GM21717 (cell line): ENCODE data around the gene GALNT6.
A peak's percentile ranks its signal among the peaks of the same experiment; 100 is the strongest.
"Not testable (repeated sequence)": the region's sequence is repeated elsewhere in the genome, so short reads cannot be mapped to it uniquely, and the experiment has no call there.

Source experiments
- ATAC-seq: cut with Tn5 transposase; IDR thresholded peaks from one replicate; pipeline ENCODE4 v1.9.1; 2021; ENCODE audit warnings: mild to moderate bottlenecking, moderate library complexity; ENCODE audit not compliant: unreplicated experiment

GALNT6 gene

DNA sequence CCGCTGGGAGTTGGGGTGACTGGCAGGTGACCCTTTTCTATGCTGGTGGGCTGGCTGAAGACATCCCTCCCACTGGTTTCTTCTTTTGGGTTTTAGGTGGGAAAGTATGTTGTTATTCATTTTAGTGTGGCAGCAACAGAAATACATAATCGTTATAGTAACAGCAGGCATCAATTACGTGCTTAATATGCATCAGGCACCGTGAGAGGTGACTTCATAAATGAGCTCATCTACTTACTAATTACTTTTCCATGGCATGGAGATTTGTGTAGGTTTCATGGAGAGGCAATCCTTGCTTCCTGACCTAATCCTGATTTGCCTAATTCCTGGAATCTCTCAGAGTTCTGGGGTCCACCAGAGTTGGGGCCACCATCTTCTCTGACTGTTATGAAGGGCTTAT lies 31.4 kb downstream of the GALNT6 start:
- no peak for ATAC-seq

DNA sequence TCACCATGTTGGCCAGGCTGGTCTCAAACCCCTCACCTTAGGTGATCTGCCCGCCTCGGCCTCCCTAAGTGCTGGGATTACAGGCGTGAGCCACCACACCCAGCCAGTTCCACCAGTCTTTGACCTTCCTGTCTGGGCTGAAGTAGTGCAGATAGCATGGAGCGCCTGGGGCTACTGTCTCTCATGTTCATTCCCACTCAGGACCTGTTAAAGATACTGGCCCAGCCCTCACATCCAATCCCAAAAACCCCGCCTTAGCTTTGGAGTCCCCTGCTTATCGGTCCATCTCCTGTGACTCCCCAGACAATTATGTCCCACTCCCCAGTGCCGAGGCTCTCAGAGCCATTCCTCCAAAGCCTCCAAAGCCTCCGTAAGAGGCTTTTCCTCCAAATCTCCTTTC lies 32.7 kb downstream of the GALNT6 start:
- no peak for ATAC-seq

DNA sequence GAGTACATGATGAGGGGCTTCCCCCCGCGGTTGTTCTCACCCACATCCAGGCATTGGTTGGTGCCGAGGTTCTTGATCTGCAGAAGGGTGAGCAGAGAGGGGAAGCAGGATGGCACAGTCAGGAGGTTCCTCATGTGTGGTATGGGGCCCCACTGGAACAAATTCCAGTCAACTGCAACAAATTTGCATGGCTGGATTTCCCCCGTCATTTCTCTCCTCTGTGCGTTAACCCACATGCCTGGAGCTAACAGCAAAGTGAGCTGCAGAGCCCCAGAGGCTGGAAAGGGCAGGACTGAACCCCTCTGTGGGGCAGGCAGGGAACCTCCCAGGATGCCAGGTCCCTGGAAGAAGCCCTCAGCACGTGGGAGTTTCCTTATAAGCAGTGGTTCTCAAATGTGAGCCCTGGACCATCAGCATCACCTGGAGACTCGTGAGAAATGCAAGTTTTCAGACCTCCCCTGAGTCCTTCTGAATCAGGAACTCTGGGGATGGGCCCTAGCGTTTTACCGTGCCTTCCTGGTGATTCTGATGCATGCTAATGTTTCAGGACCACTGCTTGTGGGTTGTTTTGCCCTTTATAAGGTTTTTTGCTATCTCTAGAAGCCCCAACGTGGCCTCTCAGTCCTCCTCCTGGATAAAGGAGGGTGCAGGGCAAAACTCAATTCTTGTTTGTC lies 33.7 kb downstream of the GALNT6 start:
- peak; percentile 73 for ATAC-seq

DNA sequence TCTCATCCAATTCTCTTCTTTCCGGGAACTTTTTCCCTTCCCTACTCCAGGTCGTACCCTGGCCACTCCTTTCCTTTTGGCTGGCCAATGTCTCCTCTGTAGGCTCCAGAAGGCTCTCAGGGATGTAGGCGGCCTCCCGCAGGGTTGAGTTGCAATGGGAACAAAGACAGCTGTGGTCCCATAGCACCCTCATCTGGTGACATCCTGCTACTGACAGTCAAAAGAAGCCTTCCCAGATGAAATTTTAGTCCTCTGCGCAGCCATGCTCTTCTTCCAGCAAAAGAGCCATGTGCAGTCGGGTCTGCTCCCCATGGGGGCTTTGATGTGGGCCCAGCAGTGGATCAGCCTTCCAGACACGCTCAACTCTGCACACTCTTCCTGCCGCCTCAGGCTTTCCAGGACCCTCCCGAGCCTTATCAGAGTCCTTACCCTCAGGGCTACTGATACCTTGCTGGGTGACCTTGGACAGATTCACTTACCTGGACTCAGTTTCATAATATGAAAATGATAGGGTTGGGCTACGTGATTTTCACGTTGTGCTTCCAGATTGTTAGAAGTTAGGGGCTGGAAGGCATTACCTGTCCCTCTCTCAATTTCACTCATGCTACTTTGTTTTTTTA lies 39.2 kb downstream of the GALNT6 start:
- ATAC-seq: no peak

DNA sequence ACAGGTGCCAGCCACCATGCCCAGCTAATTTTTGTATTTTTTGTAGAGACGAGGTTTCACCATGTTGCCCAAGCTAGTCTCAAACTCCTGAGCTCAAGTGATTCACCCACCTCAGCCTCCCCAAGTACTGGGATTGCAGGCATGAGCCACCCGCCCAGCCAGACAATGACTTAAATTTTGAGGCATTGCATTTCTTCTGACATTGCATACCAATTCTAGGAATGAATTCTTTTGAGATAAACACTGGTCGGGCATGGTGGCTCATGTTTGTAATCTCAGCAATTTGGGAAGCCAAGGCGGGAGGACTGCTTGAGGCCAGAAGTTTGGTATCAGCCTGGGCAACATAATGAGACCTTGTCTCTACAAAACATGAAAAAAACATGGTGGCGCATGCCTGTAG lies 42.2 kb downstream of the GALNT6 start:
- ATAC-seq: no peak

DNA sequence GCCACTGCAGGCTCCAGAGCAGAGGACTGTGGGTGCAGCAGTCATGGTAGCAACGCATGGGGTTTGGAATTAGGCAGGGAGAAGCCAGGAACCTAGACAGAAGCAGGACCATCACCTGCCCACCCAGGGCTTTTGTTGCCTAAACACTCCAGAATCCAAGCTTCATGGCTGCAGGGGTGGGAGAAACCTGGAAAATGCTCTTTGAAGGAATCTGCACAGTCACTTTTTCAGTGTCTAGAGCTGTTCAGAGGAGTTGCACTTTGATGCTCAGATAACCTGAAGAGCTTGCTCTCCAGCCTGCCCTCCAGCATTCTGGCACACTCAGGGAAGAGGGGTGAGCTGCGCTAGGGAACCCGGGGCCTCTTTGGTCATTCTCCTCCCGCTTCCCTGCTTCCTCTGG lies 43.1 kb downstream of the GALNT6 start:
- ATAC-seq: no peak

DNA sequence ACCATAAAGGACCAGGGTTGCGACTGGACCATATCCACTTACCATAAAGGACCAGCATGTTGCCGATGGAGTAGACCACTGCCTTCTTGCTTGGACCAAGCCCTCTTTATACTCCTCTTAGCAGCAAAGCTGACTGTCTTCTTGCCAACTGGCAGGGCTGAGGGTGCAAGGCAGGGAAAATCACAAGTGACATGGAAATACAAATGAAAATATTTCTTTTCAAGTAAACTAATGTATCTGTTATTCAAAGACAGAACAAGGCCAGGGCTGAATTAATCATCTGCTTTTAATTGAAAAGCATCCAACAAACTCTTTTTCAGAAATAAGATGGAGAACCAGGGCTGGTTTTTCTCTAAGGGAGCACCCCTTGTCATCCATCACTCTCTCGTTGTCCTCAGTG lies 44.6 kb downstream of the GALNT6 start, which contains the start of gene CELA1:
CELA1 (minus strand) TSS at position 99 of the 400 bp plus-strand sequence; CDS start at position 58, 41 bp downstream.
- ATAC-seq: no peak

DNA sequence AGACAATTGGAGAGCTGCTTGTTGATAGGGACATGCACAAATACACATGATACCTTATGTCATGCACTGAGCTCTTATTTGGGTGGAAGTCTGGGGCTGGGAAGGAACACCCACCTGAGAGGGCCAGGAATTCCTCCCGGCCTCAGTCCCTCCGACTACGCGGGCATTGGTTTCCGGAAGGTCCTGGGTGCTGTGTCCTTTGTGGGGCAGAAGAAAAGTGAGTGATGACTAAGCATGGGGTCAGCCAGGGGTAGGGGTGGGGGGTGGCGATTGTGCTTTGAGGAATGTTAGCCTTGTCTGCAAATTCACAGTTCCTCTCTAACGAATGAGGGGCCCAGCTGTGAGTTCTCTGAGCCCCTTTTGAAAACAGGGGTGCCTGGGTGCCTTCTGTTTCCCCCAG lies 45.5 kb downstream of the GALNT6 start:
- no peak for ATAC-seq

DNA sequence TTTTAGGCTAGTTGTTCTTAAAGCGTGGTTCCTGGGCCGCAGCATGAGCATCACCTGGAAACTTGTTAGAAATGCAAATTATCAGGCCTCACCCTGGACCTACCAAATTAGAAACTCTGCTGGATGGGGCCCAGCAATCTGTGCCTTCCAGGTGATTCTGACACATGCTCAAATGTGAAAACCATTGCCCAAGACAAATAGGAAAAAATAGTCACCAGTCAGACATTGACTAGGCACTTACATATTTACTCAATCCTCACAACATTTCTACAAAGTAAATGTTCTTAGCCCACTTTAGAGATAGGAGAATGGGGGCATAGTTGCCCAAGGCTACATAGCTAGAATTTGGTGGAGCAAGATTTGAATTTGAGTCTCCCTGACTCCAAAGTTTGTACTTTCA lies 48.0 kb downstream of the GALNT6 start:
- ATAC-seq: no peak

DNA sequence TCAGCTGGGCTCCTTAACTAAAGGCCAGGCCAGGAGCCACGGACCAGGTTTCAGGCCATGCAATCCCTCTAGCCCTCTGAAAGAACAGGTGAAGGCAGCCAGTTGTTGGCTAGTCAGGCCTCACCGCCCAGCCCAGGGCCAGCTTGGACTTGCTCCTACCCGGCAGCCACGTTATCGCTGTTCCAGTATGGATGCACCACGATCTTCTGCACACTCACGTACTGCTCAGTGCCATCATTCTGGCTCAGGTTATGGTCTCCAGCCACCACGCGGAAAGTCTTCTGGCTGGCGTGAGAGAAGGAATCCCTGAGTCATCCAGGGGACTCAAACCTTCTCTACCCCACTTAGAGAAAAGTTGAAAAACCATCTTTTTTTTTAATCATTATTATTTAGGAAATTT lies 48.8 kb downstream of the GALNT6 start:
- ATAC-seq: no peak

DNA sequence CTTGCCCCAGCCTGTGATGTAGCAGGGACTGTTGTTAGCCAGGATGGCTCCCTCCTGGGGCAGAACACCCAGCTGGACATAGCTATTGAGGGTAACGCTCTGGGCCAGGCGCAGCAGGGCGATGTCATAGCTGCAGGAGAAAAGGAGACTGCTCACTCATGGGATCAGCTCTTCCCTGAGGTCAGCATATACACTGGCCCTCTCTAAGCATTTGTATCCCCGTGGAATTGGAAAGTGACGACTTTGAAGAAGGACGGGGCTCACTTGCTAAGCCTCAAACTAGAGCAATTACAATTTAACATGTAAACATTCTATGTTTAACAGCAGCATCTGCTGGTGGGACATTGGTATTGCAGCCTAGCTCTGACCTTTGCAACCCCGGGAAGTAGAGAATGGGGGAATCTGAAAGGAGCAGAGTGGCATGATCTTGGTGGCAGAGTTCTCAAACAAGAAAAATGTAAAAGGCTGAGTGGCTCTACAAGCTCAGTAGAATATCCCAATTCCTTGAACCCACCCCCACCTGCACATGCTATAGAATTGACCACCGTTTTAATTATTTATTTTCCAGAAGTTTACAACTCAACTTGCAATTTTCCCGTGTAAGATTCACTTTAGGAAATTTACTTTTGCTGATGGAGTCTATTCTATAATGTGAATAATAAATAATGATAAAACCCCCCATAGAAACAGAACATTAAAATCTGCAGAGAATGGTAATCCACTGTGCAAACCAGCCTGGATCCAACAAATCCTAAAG lies 49.8 kb downstream of the GALNT6 start:
- ATAC-seq: no peak

DNA sequence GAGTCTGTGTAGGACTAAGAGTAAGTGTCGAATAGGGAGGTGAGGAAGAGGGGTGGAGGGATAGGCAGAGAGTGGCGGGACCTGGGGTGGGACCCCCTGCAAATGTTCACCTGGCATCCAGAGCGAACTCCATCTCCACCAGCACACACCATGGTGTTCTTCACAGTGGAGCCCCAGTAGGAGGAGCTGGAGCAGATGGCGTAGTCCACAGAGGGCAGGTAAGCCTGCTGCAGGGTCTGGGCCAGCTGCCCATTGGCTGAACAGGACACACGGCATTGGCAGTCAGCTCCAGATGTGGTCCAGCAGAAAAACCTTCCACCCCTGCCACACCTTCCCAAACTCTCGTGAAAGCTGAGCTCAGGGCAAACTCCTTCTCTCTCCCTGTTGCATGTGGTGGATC lies 51.5 kb downstream of the GALNT6 start:
- no peak for ATAC-seq

DNA sequence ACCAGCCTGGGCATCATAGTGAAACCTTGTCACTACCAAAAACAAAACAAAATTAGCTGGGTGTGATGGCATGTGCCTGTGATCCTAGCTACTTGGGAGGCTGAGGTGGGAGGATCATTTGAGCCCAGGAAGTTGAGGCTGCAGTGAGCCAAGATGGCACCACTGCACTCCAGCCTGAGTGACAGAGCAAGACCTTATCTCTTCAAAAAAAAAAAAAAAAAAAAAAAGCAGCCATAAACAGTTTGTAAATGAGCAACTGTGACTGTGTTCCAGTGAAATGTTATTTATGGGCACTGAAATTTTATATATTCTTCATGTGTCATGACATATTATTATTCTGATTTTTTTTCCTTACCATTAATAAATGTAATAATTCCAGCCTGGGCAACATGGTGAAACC lies 53.9 kb downstream of the GALNT6 start:
- not testable (repeated sequence) for ATAC-seq

DNA sequence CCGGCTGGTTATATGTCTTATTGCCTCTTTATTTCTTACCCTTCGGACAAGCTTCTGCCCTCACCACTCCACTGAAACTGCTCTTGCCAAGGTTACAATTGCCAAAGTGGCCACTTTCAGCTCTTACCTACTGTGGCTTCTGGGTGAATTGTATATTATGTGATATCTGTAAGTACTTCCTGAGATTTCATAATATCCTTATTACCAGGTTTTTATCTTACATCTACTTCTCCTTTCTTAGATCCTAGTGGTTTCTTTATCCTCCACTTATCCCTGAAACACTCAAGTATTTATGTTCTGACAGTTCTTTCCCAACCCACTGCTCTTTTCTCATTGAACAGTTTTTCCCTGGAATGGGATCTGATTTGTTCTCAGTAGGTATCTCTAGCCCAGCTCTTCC lies 55.3 kb downstream of the GALNT6 start:
- ATAC-seq: no peak

DNA sequence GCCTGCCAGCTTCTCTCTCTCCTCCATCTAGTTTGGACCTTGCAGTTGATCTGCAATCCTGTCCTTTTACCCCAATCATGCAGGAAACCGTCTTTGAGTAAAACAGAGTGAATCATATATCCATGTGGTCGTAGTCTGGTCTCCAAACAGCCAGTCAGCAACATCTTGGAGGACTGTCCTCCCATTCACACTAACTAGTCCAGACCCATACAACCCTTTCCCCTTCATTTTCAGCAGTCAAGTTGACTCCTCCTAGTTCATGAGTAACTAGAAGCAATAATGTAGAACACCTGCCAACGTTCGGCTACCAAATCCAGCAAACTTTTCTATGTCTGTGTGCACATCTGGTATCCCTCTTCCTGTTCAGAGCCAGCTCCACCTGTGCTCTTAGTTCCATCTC lies 56.4 kb downstream of the GALNT6 start:
- no peak for ATAC-seq

DNA sequence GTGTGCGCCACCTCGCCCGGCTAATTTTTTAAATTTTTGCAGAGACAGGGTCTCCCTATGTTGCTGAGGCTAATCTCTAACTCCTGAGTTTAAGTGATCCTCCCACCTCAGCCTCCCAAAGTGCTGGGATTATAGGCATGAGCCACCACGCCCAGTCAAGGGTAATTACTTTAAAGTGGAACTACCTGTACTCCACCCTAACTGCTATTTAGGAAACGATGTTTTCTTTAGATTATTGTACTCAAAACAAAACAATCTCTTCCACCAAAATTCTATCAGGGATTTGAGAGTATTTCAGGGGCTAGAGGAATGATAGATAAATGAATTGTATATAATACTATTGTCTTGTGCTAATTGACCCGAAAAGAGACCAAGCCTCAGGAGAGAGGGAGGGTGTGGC lies 57.7 kb downstream of the GALNT6 start:
- ATAC-seq: no peak

DNA sequence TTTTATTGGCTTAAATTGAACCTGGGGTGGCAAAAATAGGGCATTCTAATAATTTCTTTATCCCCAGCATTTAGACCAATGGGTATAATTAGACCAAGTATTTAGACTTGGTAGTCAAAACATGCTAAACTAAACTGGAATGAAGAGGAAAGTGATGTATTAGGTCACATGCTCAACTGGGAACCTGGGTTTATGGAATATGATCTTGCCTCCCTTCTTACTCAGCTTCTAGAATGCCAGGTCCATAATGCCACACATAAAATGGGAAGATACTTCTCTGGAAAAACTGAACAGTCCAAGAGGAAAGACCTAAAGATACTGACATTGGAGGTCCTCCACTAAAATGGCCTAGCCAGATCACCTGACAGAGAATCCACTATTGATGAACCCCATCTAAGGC lies 61.0 kb downstream of the GALNT6 start:
- ATAC-seq: no peak

DNA sequence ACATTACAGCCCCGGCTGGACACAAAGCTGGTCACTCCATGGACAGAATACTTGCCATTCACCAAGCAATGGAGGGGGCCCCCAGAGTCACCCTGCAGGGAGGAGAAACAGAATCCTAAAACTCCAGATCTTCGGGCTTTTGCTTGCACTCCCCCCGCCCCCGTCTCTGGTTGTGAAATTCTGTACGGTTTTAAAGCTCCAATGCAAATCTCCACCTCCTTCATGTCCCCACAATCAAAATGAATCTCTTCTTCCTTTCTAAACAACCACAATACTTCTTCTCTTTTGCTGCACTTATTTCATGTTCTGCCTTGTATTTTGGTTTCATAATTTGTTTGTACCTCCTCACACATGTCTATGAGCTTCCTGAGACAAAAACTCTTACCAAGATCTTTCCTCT lies 61.5 kb downstream of the GALNT6 start:
- ATAC-seq: no peak

DNA sequence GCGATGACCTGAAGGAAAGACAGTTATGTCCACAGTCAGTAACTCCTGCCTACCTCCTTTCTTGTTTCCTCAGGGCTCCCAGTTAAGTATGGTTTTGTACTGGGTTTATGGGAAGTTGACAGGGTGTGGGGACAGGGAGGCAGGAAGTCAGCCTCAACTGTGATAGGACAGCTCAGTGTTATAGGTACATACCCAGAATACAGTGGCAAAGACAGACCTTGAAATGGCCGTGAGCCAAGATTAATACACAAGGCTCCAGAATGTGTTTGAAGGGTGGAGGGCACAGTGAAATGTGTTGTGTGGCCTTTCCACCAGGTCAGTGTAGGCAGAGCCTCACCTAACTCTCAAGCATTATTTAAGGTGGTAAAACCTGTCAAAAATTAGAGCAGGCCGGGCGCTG lies 62.6 kb downstream of the GALNT6 start:
- no peak for ATAC-seq

DNA sequence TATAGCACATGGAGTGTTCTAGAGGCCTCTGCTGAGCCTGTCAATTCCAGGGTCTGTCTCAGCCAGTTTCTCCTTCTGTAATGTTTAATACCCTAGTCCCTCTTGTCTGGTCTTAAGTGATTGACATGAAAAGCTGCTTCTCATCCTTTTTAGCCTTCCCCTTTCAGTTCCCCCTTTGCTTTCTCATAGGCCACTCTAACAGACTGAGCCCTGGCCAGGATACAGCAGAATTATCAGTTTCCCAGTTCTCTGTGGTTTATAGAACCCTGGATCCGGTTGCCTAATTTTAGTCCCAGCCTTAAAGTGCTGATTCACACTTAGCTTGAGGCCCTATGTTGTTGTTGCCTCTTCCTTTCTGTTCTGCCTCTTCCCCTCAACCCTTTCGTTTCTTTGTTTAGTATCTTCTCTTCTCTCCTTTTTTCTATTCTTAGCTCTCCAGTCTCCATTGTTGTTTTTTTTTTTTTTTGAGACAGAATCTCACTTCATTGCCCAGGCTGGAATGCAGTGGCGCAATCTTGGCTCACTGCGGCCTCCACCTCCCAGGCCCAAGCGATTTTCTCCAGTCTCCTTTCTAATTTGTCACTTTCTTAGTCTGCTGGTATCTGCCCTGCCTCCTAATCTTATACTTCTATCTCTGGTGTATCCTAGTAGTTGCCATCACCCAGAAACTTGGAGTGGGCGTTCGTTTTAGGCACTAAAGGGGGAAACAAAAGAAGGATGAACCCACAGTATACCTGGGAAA lies 64.3 kb downstream of the GALNT6 start:
- ATAC-seq: peak; percentile 43

DNA sequence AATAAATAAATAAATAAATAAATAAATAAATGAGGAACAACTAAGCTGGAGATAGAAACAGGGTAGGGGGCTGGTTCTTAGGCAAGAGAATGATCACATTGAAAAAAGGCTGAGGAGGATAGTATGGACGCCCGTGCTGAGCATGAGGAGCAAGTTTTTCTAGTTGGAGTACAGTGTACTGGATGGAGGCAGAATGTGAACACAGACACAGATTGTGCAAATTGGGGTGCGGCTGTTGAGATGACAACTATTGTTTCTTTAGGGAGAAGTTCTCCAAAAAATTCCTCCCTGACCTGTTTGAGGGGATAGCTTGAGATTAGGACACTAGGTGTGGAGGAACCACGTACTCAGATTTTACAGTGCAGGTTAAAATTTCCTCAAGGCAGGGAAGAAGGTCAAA lies 66.3 kb downstream of the GALNT6 start:
- ATAC-seq: no peak
